Measurements from ENCODE around the gene SSC4D. TPM values are rescaled to one million over a fixed set of nuclear protein-coding genes. Genes with fewer than 3 reads are reported as not detected.
"Not testable (repeated sequence)": the region's sequence is repeated elsewhere in the genome, so short reads cannot be mapped to it uniquely, and the experiment has no call there.

Gene SSC4D
- total RNA-seq, 3 donors from 2014 or later, result 1.9 to 2.6 TPM; not detected in 1

DNA sequence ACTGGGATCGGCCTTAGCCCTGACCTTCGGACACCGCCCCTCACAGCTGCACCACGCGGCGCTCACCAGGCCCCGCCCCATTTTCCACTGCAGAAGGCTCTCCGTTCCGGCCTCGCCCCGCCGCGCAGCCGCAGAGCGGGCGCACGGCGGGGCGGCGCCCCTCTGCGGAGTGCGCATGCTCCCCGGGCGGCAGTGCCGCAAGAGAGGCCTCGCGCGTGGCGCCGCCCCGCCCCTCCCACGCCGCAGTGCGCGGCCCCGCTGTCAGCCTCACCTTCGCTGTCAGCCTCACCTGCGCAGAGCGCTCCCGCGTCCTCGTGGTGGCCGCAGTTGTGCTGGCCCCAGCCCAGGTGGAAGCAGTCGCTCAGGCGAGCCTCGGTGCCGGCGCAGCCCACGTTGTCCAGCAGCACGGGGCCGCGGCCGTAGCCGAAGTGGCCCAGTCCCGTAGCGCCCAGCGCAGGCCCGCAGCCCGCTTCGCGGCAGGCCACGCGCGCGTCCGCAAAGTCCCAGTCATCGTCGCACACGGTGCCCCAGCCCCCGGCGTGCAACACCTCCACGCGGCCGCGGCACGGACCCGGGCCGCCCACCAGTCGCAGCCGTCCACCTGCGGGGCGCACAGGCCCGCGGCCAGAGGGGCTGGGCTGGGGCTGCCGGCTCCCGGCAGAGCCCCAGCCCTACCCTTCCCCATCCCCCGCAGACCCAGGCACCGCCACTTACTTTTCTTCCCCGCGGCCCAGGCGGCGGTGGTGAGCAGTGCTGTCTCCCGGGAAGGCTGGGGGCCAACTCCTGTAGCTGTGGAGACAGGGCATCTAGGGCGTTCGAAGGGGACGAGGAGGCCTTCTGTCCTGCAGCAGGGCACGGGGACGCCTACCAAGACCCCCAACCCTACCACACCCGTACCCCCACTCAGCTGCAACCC lies 16.1 kb downstream of the SSC4D start:
- TF ChIP-seq POLR2A (IDR thresholded peaks at IDR 0.05), result peak; percentile 44
- peak; percentile 73 to 86 (median 81) for TF ChIP-seq POLR2AphosphoS5 (IDR thresholded peaks at IDR 0.05)
- TF ChIP-seq, protein P1, sequence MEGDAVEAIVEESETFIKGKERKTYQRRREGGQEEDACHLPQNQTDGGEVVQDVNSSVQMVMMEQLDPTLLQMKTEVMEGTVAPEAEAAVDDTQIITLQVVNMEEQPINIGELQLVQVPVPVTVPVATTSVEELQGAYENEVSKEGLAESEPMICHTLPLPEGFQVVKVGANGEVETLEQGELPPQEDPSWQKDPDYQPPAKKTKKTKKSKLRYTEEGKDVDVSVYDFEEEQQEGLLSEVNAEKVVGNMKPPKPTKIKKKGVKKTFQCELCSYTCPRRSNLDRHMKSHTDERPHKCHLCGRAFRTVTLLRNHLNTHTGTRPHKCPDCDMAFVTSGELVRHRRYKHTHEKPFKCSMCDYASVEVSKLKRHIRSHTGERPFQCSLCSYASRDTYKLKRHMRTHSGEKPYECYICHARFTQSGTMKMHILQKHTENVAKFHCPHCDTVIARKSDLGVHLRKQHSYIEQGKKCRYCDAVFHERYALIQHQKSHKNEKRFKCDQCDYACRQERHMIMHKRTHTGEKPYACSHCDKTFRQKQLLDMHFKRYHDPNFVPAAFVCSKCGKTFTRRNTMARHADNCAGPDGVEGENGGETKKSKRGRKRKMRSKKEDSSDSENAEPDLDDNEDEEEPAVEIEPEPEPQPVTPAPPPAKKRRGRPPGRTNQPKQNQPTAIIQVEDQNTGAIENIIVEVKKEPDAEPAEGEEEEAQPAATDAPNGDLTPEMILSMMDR (IDR thresholded peaks at IDR 0.05), result no peak
- DNase-seq (ENCODE audit: low spot score in 2 of 2), result peak; percentile 82 to 91
- H3K36me3 ChIP-seq, result no peaks in the 10 kb centered on the region
- peak overlapping the region; percentile 83 to 89 for H3K27ac ChIP-seq
- H3K4me1 ChIP-seq, result no peaks in the 10 kb centered on the region
- H3K4me3 ChIP-seq, result peak overlapping the region; percentile 58 to 86 (median 75)
- intact Hi-C loops (cut with DNase I; ENCODE audit: low total_unique reads), result no loop called here
- no peaks in the 10 kb centered on the region for H3K27me3 ChIP-seq
- no peaks in the 10 kb centered on the region for H3K9me3 ChIP-seq

DNA sequence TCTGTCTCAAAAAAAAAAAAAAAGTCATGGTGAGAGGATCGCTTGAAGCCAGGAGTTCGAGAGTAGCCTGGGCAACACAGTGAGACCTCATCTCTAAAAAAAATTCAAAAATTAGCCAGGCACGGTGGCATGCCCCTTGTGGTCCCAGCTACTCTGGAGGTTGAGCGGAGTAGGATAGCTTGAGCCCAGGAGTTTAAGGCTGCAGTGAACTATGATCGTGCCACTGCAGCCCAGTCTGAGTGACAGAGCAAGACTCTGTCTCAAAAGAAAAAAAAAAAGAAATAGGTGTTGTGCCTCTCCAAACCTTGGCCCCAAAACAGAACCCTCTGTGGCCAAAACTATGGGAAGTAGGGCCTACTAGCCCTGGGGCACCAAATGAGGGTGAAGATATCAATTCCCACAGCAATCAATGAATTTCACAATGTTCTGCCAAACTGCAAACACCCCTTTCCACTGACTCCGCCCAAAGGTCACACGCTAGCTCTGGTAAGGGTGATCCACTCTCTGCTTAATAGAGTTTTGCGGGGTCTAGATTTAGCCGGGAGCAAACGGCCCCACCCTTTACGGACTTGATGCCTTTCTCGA lies 16.9 kb downstream of the SSC4D start:
- no peak for DNase-seq (ENCODE audit: low spot score in 2 of 2)
- TF ChIP-seq POLR2AphosphoS5 (IDR thresholded peaks at IDR 0.05), result no peak
- TF ChIP-seq POLR2A (IDR thresholded peaks at IDR 0.05), result no peak
- TF ChIP-seq, protein P1 (IDR thresholded peaks at IDR 0.05), result no peak
- peak overlapping the region; percentile 58 to 86 (median 75) for H3K4me3 ChIP-seq
- H3K27ac ChIP-seq, result peak overlapping the region; percentile 83 to 89
- intact Hi-C loops (cut with DNase I; ENCODE audit: low total_unique reads), result no loop called here
- H3K9me3 ChIP-seq, result no peaks in the 10 kb centered on the region
- no peaks in the 10 kb centered on the region for H3K4me1 ChIP-seq
- no peaks in the 10 kb centered on the region for H3K27me3 ChIP-seq
- H3K36me3 ChIP-seq, result no peaks in the 10 kb centered on the region

DNA sequence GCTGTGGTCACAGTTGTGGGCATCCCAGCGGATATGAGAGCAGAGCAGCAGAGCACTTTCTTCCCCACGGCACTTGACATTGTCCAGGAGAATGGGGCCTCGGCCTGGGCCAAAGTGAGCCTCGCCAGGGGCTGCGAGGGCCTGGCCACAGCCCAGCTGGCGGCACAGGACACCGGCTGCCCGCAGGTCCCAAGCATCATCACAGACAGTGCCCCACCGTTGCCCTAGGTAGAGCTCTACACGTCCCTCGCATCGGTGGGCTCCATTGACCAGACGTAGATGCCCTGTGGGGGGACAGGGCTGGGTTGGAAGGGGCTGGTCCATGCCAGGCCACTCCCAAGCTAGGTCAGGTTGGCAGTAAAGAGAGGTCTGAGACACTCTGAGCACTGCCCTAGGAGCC lies 19.4 kb downstream of the SSC4D start:
- H3K4me3 ChIP-seq, result no peak overlapping the region
- H3K27me3 ChIP-seq, result no peaks in the 10 kb centered on the region
- no peak for DNase-seq (ENCODE audit: low spot score in 2 of 2)
- no peaks in the 10 kb centered on the region for H3K36me3 ChIP-seq
- no peaks in the 10 kb centered on the region for H3K9me3 ChIP-seq
- H3K4me1 ChIP-seq, result no peaks in the 10 kb centered on the region
- H3K27ac ChIP-seq, result no peak overlapping the region
- intact Hi-C loops (cut with DNase I; ENCODE audit: low total_unique reads), result no loop called here
- TF ChIP-seq POLR2AphosphoS5 (IDR thresholded peaks at IDR 0.05) (no peak), POLR2A (IDR thresholded peaks at IDR 0.05) (no peak)
- TF ChIP-seq, protein P1 (IDR thresholded peaks at IDR 0.05), result no peak

DNA sequence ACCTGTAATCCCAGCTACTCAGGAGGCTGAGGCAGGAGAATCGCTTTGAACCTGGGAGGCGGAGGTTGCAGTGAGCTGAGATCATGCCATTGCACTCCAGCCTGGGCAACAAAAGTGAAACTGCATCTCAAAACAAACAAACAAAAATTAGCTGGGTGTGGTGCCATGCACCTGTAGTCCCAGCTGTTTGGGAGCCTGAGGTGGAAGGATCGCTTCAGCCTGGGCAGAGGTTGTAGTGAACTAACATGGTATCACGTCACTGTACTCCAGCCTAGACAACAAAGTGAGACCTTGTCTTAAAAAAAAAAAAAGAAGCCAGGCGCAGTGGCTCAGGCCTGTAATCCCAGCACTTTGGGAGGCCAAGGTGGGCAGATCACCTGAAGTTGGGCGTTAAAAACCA lies 21.7 kb downstream of the SSC4D start:
- DNase-seq (ENCODE audit: low spot score in 2 of 2); H3K4me1 ChIP-seq: not testable (repeated sequence)

DNA sequence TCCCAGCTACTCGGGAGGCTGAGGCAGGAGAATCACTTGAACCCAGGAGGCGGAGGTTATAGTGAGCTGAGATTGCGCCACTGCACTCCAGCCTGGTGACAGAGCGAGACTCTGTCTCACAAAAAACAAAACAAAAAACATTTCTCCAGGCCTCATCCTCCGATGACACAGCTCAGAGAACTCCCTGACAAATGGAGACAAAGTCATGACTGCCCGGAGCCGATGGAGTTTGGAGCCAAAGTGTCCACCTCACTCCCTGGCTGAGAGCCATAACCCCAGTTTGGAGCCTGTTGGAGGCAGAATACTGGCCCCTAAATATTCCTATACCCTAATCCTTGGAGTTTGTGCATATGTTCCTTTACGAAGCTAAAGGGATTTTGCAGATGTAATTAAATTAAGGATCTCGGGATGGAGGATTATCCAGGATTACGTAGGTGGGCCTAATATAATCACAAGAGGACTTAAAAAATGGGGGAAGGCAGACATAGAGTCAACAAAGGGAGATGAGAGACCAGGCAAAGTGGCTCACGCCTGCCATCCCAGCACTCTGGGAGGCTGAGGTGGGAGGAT lies 22.7 kb downstream of the SSC4D start:
- Histone ChIP-seq H3K27ac (no peak overlapping the region), H3K36me3 (no peaks in the 10 kb centered on the region), H3K27me3 (no peaks in the 10 kb centered on the region), H3K9me3 (no peaks in the 10 kb centered on the region), H3K4me3 (no peak overlapping the region), H3K4me1 (no peaks in the 10 kb centered on the region)
- intact Hi-C loops (cut with DNase I; ENCODE audit: low total_unique reads), result no loop called here
- TF ChIP-seq, protein P1 (IDR thresholded peaks at IDR 0.05), result no peak
- TF ChIP-seq POLR2A (IDR thresholded peaks at IDR 0.05) (no peak), POLR2AphosphoS5 (IDR thresholded peaks at IDR 0.05) (no peak)
- no peak for DNase-seq (ENCODE audit: low spot score in 2 of 2)

More for the DNA sequence above, 21.7 kb downstream of the SSC4D start:
- H3K4me3 ChIP-seq; intact Hi-C loops (cut with DNase I; ENCODE audit: low total_unique reads); H3K27ac ChIP-seq; H3K27me3 ChIP-seq; H3K9me3 ChIP-seq; H3K36me3 ChIP-seq: not testable (repeated sequence)
